Epithelial cell of umbilical artery (primary cell): ENCODE results near the gene RGMB. TPM values are rescaled to one million over a fixed set of nuclear protein-coding genes. Genes with fewer than 3 reads are reported as not detected.

ENCODE experiments used
- total RNA-seq: library from RNA; depleted of rRNA; stranded (reverse); fragments of >200 nt; gene quantifications from 2 replicates; pipeline ENCODE4 v1.2.3, GENCODE V29; 2014

The RGMB gene
- 20.5 and 33.3 TPM in 2 replicates for total RNA-seq

GRCh38 chr5:98773464-98774191, at the start of gene RGMB:
TSS of gene RGMB (plus strand) at chr5:98773663. CDS start at chr5:98774071, 408 bp downstream.

Other genes starting within 250 kb of the RGMB start
- 56.2 and 105 TPM in 2 replicates for gene CHD1, start 155.3 kb downstream of the RGMB start, total RNA-seq